ENCODE measurements around the gene SRXN1.

Gene SRXN1

DNA sequence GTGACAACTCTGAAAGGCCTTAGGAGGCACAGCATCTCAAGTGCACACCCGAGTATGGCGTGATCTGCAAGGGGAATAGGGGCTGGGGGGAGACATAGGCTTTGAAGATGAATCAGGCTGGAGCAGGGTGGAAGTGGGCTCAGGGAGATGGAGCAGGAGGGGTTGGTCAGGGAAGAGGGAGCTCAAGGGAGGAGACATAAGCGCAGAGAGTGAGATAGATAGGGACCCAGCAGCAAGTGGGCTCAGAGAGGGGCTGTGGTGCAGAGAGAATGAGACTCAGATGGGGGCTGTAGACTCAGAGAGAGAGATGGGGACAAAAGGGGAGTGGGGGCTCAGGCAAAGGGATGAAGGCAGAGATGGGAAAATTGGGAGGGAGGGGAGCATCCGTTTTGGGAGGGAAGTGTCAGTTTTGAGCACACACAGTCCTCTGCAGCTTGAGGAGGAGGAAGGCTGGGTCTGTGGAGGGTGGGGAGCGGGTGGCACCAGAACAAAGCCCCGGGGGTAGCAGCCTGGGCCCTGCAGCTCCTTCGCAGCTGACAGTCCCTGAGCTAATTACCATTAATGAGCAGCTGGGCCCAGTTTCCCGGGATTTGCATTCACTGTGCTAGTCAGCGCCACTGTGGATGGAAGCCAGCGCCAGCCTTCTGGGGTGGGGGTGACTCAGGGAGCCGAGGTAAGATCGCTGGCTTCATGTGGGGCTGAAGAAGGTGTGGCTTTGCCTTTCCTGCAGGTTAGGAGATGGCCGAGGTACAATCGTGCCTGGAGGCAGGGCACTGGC, 18.7 kb downstream of the SRXN1 start:
- DNase-seq, result peak; percentile 46

DNA sequence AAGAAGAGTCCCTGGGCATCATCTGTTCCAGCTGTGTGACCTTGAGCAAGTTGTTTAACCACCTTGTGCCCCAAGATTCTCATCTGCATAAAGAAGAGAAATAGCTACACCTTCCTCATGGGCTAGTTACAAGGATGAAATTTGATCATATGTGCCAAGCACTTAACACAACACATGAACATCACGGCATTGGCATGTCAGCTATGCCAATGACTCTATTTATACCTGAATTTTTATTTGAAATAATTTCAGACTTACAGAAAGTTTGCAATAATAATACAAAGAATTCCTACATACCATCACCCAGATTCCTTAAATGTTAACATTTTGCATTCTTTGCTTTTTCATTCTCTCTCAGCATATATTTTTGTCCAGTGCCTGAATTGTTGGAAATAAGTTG, 21.9 kb downstream of the SRXN1 start:
- DNase-seq, result no peak

DNA sequence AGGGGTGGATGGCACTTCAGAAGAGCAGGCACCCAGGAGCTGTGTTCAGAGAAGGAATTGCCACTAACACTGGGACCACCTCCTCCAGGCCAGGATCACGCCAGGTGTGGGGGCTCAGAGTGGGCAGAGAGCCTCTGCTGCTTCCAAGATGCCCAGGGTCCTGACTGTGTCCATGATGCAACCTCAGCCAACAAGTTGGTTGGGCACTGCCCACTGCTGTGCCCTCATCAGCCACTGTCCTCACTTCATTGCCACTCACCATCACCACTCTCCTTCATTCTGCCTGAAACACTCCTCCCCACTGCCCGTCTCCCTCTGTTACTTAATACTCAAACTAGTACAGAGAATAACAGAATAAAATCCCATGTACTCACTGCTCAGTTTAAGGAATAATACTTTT, 26.4 kb downstream of the SRXN1 start:
- no peak for DNase-seq

DNA sequence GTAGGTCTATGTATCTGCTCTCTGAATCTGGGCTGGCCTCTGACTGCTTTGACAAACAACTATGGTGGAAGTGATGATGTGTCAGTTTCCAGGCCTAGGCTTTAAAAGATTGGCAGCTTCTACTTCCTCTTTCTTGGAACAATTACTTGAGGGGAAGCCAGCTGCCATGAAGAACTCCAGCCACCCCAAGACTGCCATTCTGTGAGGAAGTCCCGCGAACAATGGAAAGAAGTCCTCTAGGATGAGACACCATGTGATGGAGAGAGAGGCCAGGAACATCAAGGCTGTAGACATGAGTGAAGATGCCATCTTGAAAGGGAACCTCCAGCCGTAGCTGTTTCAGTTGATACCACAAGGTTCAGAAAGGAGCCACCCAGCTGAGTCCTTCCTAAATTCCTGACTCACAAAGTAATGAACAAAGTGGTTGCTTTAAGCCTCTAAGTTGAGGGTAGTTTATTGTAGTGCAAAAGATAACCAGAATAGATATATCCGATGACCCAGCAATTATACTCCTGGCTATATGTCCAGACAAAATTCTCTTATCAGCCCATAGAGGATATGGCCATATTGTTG, 27.6 kb downstream of the SRXN1 start:
- no peak for DNase-seq

DNA sequence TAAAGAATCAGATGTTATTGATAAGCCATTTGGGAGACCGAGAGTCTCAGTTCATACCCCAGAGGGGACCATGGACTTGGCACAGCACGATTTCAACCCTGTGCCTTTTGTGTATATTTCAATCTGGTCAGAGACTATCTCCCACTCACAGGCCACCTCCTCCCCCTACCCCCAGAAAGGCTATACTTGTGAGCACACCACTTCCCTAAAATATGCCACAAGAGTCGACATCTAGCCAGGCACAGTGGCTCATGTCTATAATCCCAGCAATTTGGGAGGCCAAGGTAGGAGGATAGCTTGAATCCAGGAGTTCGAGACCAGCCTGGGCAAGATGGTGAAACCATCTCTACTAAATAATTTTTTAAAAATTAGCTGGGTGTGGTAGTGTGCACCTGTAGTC, 29.3 kb downstream of the SRXN1 start:
- no peak for DNase-seq

DNA sequence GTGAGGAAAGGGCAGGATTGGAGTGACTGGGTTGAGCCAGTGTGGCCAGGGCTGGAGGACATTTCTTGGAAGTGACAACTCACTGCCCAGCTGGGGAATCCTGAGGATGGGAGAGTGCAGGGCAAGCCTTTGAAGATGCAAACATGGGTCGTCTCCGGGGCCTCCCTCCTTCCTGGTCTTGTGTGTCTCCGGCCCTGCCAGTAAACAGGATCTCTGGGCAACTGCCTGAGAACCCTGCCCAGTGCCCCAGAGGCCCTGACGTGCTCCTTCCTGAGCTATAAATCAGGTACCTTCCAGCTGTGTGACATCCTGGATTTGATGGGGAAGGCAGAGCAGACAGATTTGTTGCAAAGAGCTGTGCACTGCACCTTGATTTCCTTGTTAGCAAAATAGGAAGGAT, 30.0 kb downstream of the SRXN1 start:
- DNase-seq, result no peak

DNA sequence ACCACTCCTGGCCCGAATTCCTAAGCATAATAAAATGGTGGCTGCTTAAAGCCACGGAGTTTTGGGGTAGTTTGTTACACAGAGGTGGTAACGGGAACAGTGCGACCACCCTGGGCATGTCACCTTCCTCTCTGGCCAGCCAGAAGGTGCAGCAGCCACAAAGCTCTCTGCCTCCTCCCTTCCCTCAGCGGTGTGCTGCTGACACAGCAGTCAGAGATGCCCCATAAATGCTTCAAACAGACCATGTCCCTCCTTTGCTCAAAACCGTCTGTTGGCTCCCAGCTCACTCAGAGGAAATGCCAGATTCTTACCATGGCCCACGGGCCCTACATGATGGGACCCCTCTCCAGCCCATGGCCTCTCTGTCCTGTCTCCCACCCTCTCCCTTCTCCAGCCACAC, 30.8 kb downstream of the SRXN1 start:
- DNase-seq, result no peak

DNA sequence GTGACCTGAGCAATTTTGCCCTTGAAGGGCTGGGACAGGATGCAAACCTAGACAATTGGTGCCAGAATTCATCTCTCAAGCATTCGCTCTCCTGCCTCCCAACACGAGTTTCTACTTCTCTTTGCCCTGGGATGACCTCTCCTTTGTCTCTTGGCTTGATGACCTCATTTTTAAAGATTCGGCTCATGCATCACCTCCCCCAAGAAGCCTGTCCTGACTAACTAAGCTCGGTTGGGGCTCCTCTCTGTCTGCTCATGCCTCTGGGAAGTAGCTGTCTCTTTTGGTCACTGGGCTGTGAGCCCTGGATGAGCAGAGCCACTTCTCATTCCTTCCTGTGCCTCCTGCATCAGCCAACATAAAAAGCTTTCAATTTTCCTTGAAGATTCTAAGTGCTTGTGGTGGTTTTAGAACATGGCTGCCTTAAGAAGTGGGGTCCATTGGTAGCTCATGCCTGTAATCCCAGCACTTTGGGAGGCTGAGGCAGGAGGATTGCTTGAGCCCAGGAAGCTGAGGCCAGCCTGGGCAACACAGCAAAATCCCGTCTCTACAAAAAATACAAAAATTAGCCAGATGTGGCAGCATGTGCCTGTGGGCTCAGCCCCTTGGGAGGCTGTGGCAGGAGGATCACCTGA, 31.8 kb downstream of the SRXN1 start:
- DNase-seq, result no peak

DNA sequence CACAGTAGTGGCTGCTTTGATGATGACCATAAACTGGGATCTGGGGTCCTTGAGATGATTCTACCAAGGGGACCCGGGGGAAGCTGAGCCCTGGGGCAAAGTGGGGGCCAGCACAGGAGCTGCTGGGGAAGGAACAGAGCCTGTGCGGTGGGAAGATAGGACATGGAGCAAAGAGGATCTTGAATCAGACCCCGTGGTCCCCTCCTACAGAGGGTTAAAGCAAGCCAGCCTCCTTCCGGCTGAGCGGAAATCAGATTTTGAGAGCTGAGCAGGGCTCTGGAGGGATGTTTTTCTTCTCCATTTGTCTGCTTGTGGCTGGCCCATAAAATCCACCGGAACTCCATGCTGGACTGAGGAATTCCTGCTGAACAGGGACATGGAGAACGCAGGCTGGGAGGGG, 32.8 kb downstream of the SRXN1 start:
- no peak for DNase-seq

DNA sequence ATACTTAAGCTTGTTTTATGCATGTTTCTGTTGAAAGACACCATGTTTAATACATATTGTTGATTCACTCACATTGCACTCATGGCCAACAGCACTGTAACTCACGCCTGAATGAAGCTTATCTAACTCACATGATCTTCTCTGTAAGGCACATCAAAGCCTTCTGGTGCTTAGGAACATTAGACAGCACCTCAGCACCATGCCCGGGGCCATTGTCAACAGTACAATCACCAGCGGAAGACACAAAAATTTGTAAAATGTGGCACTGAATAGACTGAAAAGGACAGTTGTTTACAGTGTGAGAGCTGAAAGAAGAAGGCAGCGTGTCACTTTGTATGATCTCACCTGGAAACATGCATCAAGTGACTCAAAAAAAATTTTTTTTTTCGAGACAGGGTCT, 34.0 kb downstream of the SRXN1 start:
- no peak for DNase-seq

DNA sequence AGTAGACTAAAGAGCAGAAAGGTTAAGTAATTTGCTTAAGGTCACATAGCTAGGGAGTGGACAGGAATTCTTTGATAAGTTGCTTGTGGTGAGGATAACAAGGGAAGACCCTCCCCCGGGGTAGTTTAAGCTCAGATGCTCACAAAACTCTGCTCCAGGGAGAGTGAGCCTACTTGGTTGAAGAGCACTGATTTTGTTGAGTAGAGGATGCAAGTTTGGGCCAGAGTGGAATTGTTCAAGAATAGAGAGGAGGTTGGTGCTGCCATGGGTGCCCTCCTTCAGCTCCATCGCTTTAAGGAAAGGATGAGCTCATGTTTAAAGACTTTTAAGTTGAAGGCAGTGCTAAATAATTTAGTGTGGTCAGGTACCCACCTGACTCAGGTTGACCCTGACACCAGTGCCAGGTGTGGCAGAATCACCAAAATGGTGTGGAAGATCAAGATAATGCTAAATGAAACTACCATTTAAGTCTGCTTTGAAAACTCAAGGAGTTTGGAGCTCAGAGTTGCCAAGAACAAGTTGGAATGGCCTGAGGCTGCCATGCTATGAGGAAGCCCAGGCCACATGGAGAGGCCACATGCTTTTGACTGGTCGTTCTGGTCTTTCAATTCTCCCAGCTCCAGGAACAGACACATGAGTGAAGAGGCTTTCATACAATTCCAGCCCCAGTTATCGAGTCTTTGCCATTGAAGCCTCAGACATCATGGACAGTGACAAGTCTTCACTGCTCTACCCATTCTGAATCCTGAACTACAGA, 34.9 kb downstream of the SRXN1 start:
- DNase-seq, result no peak

DNA sequence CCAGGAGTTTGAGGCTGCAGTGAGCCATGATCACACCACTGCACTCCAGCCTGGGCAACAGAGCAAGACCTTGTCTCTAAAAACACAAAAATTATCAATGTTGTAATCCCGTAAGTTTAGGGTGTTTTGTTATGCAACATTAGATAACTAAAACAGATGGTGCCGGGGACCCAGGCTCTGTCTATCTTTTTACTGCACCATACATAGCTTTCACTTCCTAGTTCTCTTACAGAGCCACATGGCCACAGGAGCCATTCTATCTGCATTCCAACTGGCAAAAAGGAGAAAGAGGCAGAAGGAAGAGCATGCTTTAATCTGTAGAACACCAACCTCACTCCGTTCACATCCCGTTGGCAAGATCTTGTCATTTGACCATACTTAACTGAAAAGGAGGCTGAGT, 37.5 kb downstream of the SRXN1 start:
- no peak for DNase-seq

DNA sequence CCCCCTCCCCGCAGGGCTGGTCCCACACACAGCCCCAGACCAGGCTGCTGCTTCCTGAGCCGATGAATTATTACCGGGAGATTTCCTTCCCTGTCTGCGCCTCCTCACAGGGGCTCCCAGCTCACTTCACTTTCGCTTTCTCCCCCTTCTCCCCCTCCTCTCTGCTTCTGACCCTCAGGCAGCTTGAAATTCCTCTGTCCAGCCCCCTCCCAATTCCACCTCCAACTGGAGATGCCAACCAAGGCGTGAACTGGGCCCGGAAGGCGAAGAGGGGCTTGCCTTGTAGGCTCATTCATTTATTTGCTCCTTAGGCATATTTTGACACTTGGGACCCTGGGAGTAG, 41.2 kb downstream of the SRXN1 start:
- DNase-seq, result no peak

DNA sequence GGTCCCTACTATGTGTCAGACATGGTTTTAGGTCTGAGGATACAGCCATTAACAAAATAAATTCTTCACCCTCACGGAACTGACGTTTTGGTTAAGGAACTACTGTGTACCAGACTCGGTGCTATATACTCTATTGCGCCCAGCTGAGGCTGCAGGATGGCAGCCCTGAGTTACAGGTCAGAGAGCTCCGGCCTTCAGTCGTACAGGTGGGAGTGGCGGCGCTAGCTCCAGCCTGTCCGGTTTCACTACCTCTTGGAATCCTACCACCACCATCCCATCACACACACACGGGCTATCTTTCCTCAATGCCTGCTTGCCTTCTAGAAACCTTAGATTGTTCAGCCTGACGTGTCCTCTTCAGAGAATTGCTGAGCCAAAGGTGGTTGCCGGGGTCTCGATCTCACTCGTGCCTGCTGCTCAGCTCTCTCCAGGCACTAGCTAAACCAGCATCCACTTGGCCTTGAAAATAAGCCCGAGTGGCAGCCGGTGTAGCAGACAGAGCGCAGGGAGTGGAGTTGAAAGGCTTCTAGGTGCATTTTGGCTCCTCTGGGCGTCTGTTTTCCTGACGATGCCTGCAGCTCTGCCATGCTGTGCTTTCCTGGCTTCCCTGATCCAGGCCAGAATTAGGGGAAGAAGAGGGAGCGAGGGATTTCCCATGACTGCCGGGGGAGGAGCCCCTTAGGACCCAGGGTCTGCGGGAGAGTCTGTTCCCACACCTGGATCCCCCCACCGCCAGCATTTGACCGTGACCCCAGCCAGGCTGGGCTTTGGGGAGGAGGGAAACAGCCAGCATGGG, 41.8 kb downstream of the SRXN1 start:
- no peak for DNase-seq

DNA sequence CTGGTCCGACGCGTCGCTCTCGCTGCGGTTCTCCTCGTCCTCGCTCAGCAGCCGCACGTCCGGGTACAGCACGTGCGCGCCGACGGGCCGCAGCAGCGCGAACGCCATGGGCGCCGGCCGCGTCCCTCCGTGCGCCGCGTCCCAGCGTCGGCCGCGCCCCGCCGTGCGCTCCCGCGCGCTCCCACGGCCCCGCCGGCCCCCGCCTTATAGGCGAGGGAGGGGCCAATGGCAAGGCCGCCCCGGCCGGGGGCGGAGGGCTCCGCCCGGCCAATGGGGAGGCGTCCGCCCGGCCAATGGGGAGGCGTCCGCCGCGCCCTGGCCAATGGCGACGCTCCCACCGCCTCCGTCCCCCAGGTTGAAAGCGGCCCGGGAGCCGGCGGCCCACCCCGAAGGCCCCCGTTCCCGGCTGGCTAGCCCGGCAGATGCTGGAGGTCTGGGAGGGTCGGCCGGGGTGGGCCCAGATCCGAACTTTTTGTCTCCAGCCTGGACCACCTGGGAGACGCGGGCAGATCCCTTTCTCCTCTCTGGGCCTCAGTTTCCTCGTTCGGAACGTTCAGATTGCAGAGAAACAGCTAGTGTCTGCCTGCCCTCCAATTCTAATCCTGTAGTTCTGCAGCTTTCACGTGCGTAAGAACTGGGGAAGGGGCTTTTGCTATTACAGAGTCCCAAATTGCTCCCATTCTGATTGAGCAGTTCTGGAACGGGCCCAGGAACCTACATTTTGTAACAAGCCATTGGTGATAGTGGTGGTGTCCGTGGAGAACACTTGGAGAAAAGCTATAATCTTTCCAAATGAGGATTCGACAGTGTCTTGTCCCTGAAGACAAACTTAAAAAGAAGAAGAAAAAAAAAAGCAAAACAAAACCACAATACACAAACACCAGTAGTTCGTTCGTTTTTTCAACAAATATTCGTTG, 42.6 kb downstream of the SRXN1 start, which contains the start of gene TCF15:
TCF15 (minus strand) TSS at position 180 of the 917 bp plus-strand sequence; CDS start at position 108, 72 bp downstream.
- DNase-seq, result no peak

DNA sequence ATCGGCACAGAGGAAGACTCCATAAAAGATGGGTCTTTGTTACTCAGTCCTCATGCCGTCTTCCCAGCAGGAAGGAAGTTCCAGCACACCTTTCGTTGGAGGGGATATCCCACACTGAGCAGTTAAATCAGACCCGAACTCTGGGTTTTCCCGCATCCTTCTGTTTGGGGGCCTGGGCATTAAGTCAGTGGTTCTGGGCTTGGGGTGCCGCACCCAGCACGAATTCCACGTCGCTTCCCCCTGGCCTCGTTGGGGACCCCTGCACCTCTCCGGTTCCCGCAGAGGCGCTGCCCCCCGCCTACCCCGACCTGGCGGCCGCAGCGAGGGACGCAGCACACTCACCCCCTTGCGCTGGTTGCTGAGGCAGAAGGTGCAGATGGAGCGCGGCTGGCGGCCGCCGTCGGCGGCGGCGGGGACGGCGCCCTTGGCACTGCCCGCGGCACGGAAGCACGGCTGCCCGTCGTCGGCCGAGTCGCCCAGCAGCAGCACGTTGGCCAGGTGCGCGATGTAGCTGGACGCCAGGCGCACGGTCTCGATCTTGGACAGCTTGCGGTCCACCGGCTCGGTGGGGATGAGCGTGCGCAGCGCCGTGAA, 43.5 kb downstream of the SRXN1 start:
- no peak for DNase-seq

DNA sequence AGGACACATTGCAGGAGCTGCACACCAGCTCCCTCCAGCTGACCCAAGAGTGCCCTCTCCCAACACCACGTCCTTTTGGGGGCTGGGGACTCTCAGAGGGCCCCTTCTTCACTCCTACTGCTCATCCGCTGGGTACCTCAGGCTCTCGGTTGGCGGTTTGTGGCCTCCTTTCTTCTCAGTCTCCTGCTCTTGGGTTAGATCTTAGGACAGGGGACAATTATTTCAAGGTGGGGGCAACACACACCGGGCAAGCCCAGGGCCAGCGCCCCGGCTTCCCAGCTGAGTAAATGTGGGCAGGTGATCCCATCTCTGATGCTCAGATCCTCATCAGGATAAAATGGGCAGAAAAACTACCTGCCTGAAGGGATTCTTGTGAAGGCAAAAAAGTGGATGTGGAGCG, 44.0 kb downstream of the SRXN1 start:
- no peak for DNase-seq

DNA sequence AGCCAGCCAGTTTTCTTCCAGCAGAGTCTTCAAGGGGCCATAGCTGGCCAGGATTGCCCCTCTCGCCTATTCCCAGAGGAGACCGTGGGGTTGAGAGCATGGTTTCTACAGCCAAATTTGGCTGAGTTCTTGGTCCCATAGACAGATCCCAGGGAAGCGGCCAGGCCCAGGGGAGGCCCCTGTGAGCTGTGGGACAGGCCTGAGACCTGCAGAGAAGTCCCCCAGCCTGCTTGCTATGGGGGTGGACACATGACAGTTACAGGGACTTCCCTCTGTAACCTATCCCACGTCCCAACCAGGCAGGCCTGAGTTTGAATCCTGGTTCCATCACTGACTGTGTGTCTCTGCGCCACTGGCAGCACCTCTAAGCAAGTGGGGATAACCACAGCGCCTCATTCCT, 45.5 kb downstream of the SRXN1 start:
- no peak for DNase-seq

DNA sequence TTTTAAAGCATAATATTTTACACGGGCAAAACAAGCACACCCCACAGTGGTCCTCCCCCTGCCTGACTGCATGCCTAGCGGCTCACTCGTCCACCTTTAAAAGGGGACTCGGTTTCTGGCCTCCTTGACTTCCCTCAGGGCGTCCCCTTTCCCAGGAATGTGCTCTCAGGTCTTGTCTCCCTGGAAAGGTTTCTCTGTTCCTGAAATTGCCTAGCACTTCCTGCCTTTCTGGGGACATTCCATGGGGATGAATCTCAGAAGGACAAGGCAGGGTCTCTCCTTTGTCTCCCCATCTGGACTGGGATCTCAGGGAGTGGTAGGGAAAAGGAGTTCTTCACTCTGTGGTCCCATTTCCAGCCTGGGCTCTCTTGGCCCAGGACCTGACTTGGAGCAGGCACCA, 47.8 kb downstream of the SRXN1 start:
- DNase-seq, result no peak

DNA sequence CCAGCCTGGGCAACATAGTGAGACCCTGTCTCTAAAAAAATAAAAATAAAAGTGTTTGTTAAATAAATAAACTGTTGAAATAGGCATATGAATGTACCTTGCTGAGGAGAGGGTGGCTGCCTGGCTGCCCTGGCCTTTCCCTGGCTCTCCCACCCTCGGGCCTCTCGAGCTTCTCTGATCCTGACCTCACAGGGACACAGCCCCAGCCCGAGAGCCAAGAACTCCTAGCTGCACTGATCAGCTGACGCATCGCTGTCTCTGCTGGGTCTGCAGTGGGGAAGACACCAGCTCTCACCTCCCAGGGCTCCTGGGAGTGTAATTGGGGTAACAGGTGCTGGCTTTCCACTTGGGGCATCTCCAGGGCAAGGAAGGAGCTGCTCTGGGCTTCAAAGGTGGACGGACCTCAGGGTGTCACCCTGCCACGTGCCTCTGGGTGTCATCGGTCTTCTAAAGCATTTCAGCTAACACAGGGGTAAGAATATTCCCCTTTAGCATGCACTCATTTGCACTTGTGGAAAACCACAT, 49.8 kb downstream of the SRXN1 start:
- no peak for DNase-seq
